GM21576 (cell line): ENCODE measurements around the gene RNF167.

Source experiments
- ATAC-seq: cut with Tn5 transposase; IDR thresholded peaks from one replicate; pipeline ENCODE4 v1.9.1; 2021; ENCODE audit warnings: mild to moderate bottlenecking, moderate library complexity; ENCODE audit not compliant: unreplicated experiment

The RNF167 gene

GRCh38 chr17:4950075-4950745, 10.1 kb downstream of the RNF167 start:
- ATAC-seq, result peak; percentile 2

- ATAC-seq, result no peak
These were observed 10.7 kb downstream of the RNF167 start, which contains the start of gene ENO3 for GRCh38 chr17:4950746-4951204. TSS of gene ENO3 (plus strand) at chr17:4951119. CDS start at chr17:4951830, 711 bp downstream.

- no peak for ATAC-seq
These were observed 11.4 kb downstream of the RNF167 start for GRCh38 chr17:4951486-4951885.

- no peak for ATAC-seq
These were observed 13.4 kb downstream of the RNF167 start for GRCh38 chr17:4953451-4953961.

GRCh38 chr17:4955091-4955490, 15.0 kb downstream of the RNF167 start:
- ATAC-seq, result no peak

GRCh38 chr17:4956493-4957061, 16.5 kb downstream of the RNF167 start:
- ATAC-seq, result no peak

- no peak for ATAC-seq
These were observed 18.0 kb downstream of the RNF167 start for GRCh38 chr17:4958102-4958501.

- ATAC-seq, result no peak
These were observed 19.3 kb downstream of the RNF167 start for GRCh38 chr17:4959261-4959965.

GRCh38 chr17:4960279-4960922, 20.3 kb downstream of the RNF167 start:
- ATAC-seq, result no peak

GRCh38 chr17:4965311-4965986, 25.4 kb downstream of the RNF167 start:
- no peak for ATAC-seq

GRCh38 chr17:4966844-4967538, 26.9 kb downstream of the RNF167 start:
- ATAC-seq, result peak; percentile 82

- peak; percentile 50 for ATAC-seq
These were observed 27.7 kb downstream of the RNF167 start, which contains the start of gene SPAG7 for GRCh38 chr17:4967539-4968485. TSS of gene SPAG7 (minus strand) at chr17:4967817. CDS start at chr17:4967804, 13 bp downstream.

GRCh38 chr17:4968486-4969046, 28.5 kb downstream of the RNF167 start:
- no peak for ATAC-seq

GRCh38 chr17:4969047-4969550, 29.0 kb downstream of the RNF167 start:
- no peak for ATAC-seq

GRCh38 chr17:4969551-4970173, 29.6 kb downstream of the RNF167 start:
- ATAC-seq, result no peak

- ATAC-seq, result no peak
These were observed 30.2 kb downstream of the RNF167 start for GRCh38 chr17:4970273-4970672.

- ATAC-seq, result no peak
These were observed 31.8 kb downstream of the RNF167 start for GRCh38 chr17:4971826-4972225.

- ATAC-seq, result no peak
These were observed 32.3 kb downstream of the RNF167 start for GRCh38 chr17:4972322-4972721.
